Endodermal cell (in vitro differentiated cells): ENCODE results near the gene BHLHE23. TPM values are rescaled to one million over a fixed set of nuclear protein-coding genes. Genes with fewer than 3 reads are reported as not detected.

Experiments used
- DNase-seq: peaks from one replicate; pipeline ENCODE4 v3.0.0-alpha.2; 2017
- H3K27ac ChIP-seq: 2 replicates; pipeline ENCODE4 v1.5.1; 2013; ENCODE audit warnings: mild to moderate bottlenecking, low read depth, low read length, moderate library complexity
- H3K27me3 ChIP-seq: 2 replicates; pipeline ENCODE4 v1.6.1; 2013; ENCODE audit warnings: mild to moderate bottlenecking, low read length, moderate library complexity; ENCODE audit not compliant: insufficient read depth, control insufficient read depth, poor library complexity, severe bottlenecking
- H3K36me3 ChIP-seq: 2 replicates; pipeline ENCODE4 v1.7.0; 2013; ENCODE audit warnings: mild to moderate bottlenecking, low read length, moderate library complexity; ENCODE audit not compliant: control insufficient read depth, insufficient read depth
- H3K4me1 ChIP-seq: one replicate; pipeline ENCODE4 v1.7.0; 2013; ENCODE audit warnings: low read length; ENCODE audit not compliant: control insufficient read depth, insufficient read depth
- H3K4me3 ChIP-seq: 2 replicates; pipeline ENCODE4 v1.5.1; 2013; ENCODE audit warnings: mild to moderate bottlenecking, low read length, moderate library complexity
- H3K9ac ChIP-seq: 2 replicates; pipeline ENCODE4 v1.6.1; 2013; ENCODE audit warnings: mild to moderate bottlenecking, low read length, moderate library complexity; ENCODE audit not compliant: poor library complexity, severe bottlenecking; ENCODE audit errors: extremely low read depth
- H3K9me3 ChIP-seq: 2 replicates; pipeline ENCODE4 v1.6.1; 2013; ENCODE audit warnings: mild to moderate bottlenecking, low read length, moderate library complexity; ENCODE audit not compliant: control insufficient read depth
- H3K27ac Mint-ChIP-seq: 2 replicates; pipeline ENCODE4 v1.8.0; 2020; ENCODE audit warnings: mixed read lengths
- H3K27me3 Mint-ChIP-seq: 2 replicates; pipeline ENCODE4 v1.8.0; 2021; ENCODE audit warnings: mild to moderate bottlenecking, mixed read lengths; ENCODE audit not compliant: insufficient read depth
- H3K36me3 Mint-ChIP-seq: 2 replicates; pipeline ENCODE4 v1.8.0; 2020; ENCODE audit warnings: low read depth, mixed read lengths
- H3K4me1 Mint-ChIP-seq: 2 replicates; pipeline ENCODE4 v1.8.0; 2020; ENCODE audit warnings: mixed read lengths
- H3K4me3 Mint-ChIP-seq: 2 replicates; pipeline ENCODE4 v1.8.0; 2020; ENCODE audit warnings: mild to moderate bottlenecking, moderate library complexity, mixed read lengths
- H3K9me3 Mint-ChIP-seq: 2 replicates; pipeline ENCODE4 v1.8.0; 2020; ENCODE audit warnings: mild to moderate bottlenecking, mixed read lengths
- CTCF ChIP-seq: fragments of 200-600 bp; sonication (generic); conservative IDR thresholded peaks from 2 replicates; pipeline ENCODE4 v1.5.0; 2021; ENCODE audit warnings: antibody characterized with exemption, mild to moderate bottlenecking
- WGBS, 2 experiments: methylation state at CpG; one replicate each; pipeline versions ENCODE4 v1.1.5 to v1.1.7; 2013; ENCODE audit warnings: missing lambda C conversion rate in 2 of 2, mixed read lengths in 1 of 2; ENCODE audit not compliant: insufficient coverage in 1 of 2, insufficient read length in 1 of 2; 5-methylcytosine and 5-hydroxymethylcytosine counted together
- total RNA-seq, 2 donors: library from RNA; stranded (reverse); fragmentation: NEBNext Ultra II Directional in 1 of 2; extraction: Animal tissue kit (Norgen Biotek cat#: 25700) in 1 of 2; gene quantifications; 2 replicates in 1 of 2; 3 replicates in 1 of 2; pipeline ENCODE4 v1.2.1, GENCODE V29; 2021

Gene BHLHE23
- total RNA-seq, 2 donors from 2014 or later = not detected

GRCh38 chr20:63015662-63016361 lies 9.0 kb upstream of the BHLHE23 start:
- H3K4me1 ChIP-seq = no peaks in the 10 kb centered on the region
- H3K9me3 Mint-ChIP-seq = peaks cover 28% of the 10 kb centered on the region
- H3K27me3 ChIP-seq = peaks cover 46% of the 10 kb centered on the region
- peaks cover 36% of the 10 kb centered on the region for H3K27me3 Mint-ChIP-seq
- H3K9ac ChIP-seq = no peak overlapping the region
- H3K36me3 ChIP-seq = no peaks in the 10 kb centered on the region
- no peak for DNase-seq
- no peak overlapping the region for H3K27ac ChIP-seq
- H3K4me1 Mint-ChIP-seq = no peaks in the 10 kb centered on the region
- WGBS, 2 experiments = 87 to 92% methylated on average over 13 to 21 of the region's 22 CpGs
- H3K4me3 ChIP-seq = no peak overlapping the region
- H3K27ac Mint-ChIP-seq = no peak overlapping the region
- H3K9me3 ChIP-seq = peaks cover 19% of the 10 kb centered on the region
- H3K36me3 Mint-ChIP-seq = peaks cover 5% of the 10 kb centered on the region
- TF ChIP-seq CTCF = no peak
- no peak overlapping the region for H3K4me3 Mint-ChIP-seq

GRCh38 chr20:63015147-63015661 lies 8.4 kb upstream of the BHLHE23 start:
- H3K27me3 Mint-ChIP-seq = peaks cover 41% of the 10 kb centered on the region
- Histone ChIP-seq H3K4me3 (no peak overlapping the region), H3K9ac (no peak overlapping the region), H3K27me3 (peaks cover 52% of the 10 kb centered on the region), H3K27ac (peak overlapping the region; percentile 83), H3K4me1 (no peaks in the 10 kb centered on the region), H3K36me3 (no peaks in the 10 kb centered on the region), H3K9me3 (peaks cover 19% of the 10 kb centered on the region)
- DNase-seq = no peak
- peaks cover 25% of the 10 kb centered on the region for H3K9me3 Mint-ChIP-seq
- no peaks in the 10 kb centered on the region for H3K4me1 Mint-ChIP-seq
- 65 to 69% methylated on average over 9 to 15 of the region's 15 CpGs for WGBS, 2 experiments
- H3K27ac Mint-ChIP-seq = no peak overlapping the region
- H3K36me3 Mint-ChIP-seq = peaks cover 5% of the 10 kb centered on the region
- TF ChIP-seq CTCF = no peak
- H3K4me3 Mint-ChIP-seq = no peak overlapping the region

GRCh38 chr20:63014710-63015109 lies 7.9 kb upstream of the BHLHE23 start:
- H3K27me3 Mint-ChIP-seq = peaks cover 46% of the 10 kb centered on the region
- H3K4me3 Mint-ChIP-seq = peak overlapping the region; percentile 28
- no peak for TF ChIP-seq CTCF
- peaks cover 24% of the 10 kb centered on the region for H3K9me3 Mint-ChIP-seq
- H3K27me3 ChIP-seq = peaks cover 57% of the 10 kb centered on the region
- 11 to 21% methylated on average over 3 to 11 of the region's 11 CpGs for WGBS, 2 experiments
- H3K4me1 ChIP-seq = no peaks in the 10 kb centered on the region
- H3K4me3 ChIP-seq = no peak overlapping the region
- H3K36me3 ChIP-seq = no peaks in the 10 kb centered on the region
- peaks cover 4% of the 10 kb centered on the region for H3K36me3 Mint-ChIP-seq
- H3K27ac Mint-ChIP-seq = no peak overlapping the region
- H3K4me1 Mint-ChIP-seq = no peaks in the 10 kb centered on the region
- no peak overlapping the region for H3K9ac ChIP-seq
- H3K27ac ChIP-seq = peak overlapping the region; percentile 83
- H3K9me3 ChIP-seq = peaks cover 19% of the 10 kb centered on the region
- peak; percentile 95 for DNase-seq
